Measurements from ENCODE around the gene CDC42EP4.
"Not testable (repeated sequence)": the region's sequence is repeated elsewhere in the genome, so short reads cannot be mapped to it uniquely, and the experiment has no call there.

DNA sequence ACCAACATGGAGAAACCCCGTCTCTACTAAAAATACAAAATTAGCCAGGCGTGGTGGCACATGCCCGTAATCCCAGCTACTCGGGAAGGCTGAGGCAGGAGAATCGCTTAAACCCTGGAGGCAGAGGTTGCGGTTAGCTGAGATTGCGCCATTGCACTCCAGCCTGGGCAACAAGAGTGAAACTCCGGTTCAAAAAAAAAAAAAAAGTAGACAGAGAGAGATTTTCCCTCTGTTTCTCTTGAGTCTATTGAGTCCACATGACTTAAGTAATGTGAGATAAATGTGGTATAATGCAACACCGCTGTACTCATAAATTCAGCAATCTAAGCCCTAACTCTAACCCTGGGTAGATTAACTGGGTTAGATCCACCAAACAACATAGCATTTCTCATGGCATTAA, 21.6 kb upstream of the CDC42EP4 start:
- not testable (repeated sequence) for TF ChIP-seq ZNF423 (tag by site-specific recombination; IDR thresholded peaks at IDR 0.05); ZFP37 (tag by site-specific recombination; IDR thresholded peaks at IDR 0.05); ZIC2 (tag by site-specific recombination; IDR thresholded peaks at IDR 0.05); TCF7L2 (IDR thresholded peaks at IDR 0.05; ENCODE audit: borderline replicate concordance, low read depth, low read length)
- TF ChIP-seq, protein P1, sequence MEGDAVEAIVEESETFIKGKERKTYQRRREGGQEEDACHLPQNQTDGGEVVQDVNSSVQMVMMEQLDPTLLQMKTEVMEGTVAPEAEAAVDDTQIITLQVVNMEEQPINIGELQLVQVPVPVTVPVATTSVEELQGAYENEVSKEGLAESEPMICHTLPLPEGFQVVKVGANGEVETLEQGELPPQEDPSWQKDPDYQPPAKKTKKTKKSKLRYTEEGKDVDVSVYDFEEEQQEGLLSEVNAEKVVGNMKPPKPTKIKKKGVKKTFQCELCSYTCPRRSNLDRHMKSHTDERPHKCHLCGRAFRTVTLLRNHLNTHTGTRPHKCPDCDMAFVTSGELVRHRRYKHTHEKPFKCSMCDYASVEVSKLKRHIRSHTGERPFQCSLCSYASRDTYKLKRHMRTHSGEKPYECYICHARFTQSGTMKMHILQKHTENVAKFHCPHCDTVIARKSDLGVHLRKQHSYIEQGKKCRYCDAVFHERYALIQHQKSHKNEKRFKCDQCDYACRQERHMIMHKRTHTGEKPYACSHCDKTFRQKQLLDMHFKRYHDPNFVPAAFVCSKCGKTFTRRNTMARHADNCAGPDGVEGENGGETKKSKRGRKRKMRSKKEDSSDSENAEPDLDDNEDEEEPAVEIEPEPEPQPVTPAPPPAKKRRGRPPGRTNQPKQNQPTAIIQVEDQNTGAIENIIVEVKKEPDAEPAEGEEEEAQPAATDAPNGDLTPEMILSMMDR (tag by site-specific recombination; IDR thresholded peaks at IDR 0.05) = not testable (repeated sequence)
- TF ChIP-seq, protein P2, sequence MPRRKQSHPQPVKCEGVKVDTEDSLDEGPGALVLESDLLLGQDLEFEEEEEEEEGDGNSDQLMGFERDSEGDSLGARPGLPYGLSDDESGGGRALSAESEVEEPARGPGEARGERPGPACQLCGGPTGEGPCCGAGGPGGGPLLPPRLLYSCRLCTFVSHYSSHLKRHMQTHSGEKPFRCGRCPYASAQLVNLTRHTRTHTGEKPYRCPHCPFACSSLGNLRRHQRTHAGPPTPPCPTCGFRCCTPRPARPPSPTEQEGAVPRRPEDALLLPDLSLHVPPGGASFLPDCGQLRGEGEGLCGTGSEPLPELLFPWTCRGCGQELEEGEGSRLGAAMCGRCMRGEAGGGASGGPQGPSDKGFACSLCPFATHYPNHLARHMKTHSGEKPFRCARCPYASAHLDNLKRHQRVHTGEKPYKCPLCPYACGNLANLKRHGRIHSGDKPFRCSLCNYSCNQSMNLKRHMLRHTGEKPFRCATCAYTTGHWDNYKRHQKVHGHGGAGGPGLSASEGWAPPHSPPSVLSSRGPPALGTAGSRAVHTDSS (tag by site-specific recombination; IDR thresholded peaks at IDR 0.05) = not testable (repeated sequence)
- TF ChIP-seq, protein P3, sequence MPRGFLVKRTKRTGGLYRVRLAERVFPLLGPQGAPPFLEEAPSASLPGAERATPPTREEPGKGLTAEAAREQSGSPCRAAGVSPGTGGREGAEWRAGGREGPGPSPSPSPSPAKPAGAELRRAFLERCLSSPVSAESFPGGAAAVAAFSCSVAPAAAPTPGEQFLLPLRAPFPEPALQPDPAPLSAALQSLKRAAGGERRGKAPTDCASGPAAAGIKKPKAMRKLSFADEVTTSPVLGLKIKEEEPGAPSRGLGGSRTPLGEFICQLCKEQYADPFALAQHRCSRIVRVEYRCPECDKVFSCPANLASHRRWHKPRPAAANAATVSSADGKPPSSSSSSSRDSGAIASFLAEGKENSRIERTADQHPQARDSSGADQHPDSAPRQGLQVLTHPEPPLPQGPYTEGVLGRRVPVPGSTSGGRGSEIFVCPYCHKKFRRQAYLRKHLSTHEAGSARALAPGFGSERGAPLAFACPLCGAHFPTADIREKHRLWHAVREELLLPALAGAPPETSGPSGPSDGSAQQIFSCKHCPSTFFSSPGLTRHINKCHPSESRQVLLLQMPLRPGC (tag by site-specific recombination; IDR thresholded peaks at IDR 0.05) = not testable (repeated sequence)

Data from HEK293 (cell line).